DMS53 treated with DMSO at 0.1 percent for 48 hours (cell line): ENCODE data around the gene PAK3.

Source experiments
- DNase-seq: peaks from one replicate; lab custom pipeline; 2025; ENCODE audit not compliant: unreplicated experiment; lab: John Stamatoyannopoulos, UW

The PAK3 gene

DNA sequence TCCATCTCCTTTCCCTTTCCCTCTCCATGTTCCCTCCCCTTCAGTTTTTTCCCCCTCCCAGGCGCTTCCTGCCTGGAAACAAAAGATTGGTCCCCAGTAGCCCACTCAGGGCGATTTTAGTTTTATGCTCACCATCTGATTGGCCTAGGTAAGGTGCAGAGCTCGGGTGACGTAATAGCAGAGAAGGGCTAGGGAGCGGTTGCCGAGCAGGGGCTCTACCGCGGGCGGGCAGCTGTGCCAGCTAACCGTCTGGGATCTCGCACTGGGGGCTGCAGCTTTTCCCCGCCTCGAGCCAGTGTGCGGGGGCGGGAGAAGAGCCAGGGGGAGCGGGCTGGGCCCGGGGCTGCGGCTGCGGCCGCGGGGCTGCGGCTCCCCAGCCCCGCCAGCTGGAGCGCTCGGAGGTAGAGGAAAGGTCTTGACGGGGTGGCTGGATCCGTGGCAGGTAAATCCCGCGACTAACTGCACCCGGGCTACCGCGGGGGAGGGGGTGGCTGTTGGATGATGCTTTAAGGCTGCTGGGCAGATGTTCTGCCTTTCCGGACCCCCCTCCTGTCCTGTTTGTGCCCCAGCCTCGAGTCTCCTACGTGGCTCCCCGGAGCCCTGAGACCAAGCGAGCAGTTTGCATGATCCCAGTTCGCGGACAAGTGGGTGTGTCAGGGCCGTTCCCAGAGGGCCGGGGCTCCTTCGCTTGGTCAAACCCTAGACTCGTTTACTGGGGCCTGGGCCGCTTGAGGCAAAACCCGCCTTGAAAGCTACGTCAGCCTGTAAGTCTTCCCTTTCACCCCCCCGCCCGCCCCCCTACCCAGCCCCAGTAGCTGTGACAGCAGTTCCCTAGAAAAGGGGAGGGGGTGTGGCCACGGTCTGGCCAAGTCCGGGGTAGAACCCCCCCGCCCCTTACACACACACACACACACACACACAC is at the start of gene PAK3:
PAK3 (plus strand) TSS at position 218 of the 922 bp plus-strand sequence. CDS start 26,913 bp downstream, outside the sequence.
- peak; percentile 32 for DNase-seq

DNA sequence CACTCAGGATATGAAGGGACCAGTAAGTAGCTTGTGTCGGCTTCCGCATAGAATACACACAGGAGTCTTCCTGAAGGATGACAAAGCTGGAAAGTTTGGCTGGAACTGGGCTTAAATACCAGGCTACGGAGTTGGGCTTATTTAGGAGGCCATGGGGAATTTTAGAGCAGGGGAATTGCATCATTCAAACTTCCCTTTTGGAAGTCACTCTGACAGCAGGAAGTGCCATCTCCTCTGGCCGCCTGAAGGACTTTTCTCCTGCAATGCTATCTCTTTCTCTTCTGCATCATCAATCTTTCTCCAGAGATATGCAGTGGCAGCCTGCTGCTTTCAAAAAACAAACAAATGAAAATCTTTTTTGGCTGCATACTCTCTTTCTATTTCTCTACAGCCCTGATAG is 48.4 kb upstream of the PAK3 start:
- DNase-seq = no peak

DNA sequence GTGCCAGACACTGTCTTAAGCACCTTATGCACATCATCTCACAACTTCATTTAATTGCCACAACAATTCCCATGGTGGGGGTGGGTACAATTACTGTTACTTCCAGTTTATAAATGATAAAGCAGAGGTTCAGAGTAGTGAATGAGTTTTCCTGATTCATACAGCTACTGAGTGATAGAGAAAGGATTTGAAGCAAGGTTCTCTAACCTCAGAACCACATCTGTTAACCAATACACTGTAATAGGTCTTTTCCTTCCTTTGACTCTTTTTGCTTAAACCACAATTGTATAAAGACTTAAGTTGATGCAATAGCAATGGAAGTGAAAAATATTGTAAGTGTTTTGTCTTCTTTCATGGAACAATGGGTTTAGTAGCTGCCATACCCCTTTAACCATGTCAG is 43.5 kb upstream of the PAK3 start:
- DNase-seq = no peak

- no peak for DNase-seq
These were observed 24.3 kb upstream of the PAK3 start for GRCh38 chrX:111071542-111072277.

- no peak for DNase-seq
These were observed 12.9 kb upstream of the PAK3 start for GRCh38 chrX:111083081-111083480.

- DNase-seq = no peak
These were observed 9.4 kb upstream of the PAK3 start for GRCh38 chrX:111086591-111087006.

GRCh38 chrX:111088628-111089027 is 7.4 kb upstream of the PAK3 start:
- DNase-seq = no peak

- DNase-seq = no peak
These were observed 5.5 kb upstream of the PAK3 start for GRCh38 chrX:111090458-111090857.

GRCh38 chrX:111098874-111099273 is 2.9 kb downstream of the PAK3 start:
- peak; percentile 17 for DNase-seq

- peak; percentile 22 for DNase-seq
These were observed 4.2 kb downstream of the PAK3 start for GRCh38 chrX:111100191-111100590.

- DNase-seq = no peak
These were observed 5.6 kb downstream of the PAK3 start for GRCh38 chrX:111101580-111101979.

GRCh38 chrX:111102636-111103035 is 6.6 kb downstream of the PAK3 start:
- DNase-seq = no peak

GRCh38 chrX:111103246-111103645 is 7.3 kb downstream of the PAK3 start:
- DNase-seq = no peak

- DNase-seq = no peak
These were observed 14.2 kb downstream of the PAK3 start for GRCh38 chrX:111110098-111110775.

DNA sequence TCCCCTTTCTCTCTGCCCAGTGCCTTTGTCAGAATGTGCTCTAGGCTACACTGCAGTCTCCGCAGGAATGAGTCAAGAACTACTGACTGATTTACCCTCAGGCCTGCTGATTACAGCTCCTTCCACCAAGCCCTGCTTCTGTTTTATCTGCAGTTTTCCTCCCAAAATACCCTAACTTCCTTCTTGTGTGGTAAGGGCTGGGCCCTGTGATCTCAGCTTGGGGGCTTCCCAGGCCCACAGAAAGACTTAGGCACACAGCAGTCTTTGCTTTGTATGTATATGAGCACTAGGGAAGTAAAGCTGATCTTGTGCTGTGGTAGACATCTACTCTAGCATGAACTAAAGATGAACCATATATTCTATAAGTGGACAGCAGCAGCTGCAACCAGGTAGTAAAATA is 18.8 kb downstream of the PAK3 start:
- no peak for DNase-seq

GRCh38 chrX:111116666-111117065 is 20.7 kb downstream of the PAK3 start:
- no peak for DNase-seq

DNA sequence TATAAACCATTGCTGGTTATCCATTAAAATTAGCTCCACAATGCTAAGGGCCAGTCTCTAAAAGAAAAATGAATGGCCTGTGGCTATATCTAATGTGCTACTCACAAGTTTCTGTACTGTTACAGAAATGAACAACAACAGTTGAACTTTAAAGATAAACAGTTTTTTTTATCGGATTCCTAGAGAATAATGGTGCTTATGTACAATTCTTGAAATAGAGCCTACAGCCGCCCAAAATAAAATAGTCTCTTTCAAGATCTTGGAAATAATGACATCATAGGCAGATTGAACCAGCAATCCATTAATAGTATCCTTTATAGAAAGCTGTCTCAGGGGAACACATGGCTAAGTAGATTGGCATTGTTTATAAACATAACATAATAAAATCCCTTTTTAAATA is 23.4 kb downstream of the PAK3 start:
- DNase-seq = no peak

GRCh38 chrX:111123125-111123524 is 27.1 kb downstream of the PAK3 start:
- DNase-seq = no peak

DNA sequence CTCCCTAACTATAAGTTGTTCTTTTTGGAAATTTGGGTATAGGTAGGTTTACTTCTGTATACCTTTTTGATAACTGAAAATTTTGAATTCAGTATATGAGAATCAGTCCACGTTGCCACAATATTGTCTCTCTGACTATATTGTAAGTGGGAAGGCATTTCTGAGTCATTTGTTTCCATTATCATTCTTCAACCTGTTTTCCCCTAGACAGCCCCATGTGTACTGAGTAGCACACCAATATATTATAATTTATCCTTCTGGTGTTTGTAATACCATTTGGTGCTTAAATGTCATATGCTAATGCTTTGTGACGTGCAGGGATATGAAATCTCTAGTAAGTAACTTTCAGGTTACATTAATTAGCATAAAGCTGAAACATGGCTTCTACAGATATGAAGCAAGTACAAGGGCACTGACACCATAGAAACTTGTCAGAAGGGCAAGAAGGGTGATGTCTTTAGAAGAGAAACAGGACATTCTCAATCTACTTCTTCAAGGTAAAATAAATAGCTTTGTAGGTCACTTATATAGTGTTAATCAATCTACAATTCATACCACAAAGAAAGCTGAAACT is 27.7 kb downstream of the PAK3 start:
- DNase-seq = no peak

GRCh38 chrX:111124418-111124817 is 28.4 kb downstream of the PAK3 start:
- DNase-seq = no peak

GRCh38 chrX:111127038-111127437 is 31.0 kb downstream of the PAK3 start:
- no peak for DNase-seq
